Measurements from ENCODE around the gene C19orf38.

DNA sequence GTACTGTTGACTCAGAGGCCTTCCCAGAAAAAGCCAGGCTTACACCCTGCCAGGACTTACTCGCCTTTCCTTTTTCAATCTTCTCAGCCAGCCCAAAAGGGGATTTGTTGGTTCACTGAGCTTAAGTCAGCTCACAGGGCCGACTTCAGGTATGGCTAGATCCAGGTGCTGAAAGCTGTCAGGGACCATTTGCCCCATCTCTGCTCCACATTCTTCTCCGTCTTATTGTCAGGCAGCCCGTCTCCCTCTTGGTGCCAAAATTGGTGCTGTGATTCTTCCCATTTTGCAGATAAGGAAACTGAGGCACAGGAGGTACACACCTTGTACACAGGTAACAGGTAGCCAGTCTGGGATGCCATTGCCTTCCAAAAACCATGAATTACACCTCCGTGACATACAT lies 2.4 kb downstream of the C19orf38 start:
- TF ChIP-seq, protein P1, sequence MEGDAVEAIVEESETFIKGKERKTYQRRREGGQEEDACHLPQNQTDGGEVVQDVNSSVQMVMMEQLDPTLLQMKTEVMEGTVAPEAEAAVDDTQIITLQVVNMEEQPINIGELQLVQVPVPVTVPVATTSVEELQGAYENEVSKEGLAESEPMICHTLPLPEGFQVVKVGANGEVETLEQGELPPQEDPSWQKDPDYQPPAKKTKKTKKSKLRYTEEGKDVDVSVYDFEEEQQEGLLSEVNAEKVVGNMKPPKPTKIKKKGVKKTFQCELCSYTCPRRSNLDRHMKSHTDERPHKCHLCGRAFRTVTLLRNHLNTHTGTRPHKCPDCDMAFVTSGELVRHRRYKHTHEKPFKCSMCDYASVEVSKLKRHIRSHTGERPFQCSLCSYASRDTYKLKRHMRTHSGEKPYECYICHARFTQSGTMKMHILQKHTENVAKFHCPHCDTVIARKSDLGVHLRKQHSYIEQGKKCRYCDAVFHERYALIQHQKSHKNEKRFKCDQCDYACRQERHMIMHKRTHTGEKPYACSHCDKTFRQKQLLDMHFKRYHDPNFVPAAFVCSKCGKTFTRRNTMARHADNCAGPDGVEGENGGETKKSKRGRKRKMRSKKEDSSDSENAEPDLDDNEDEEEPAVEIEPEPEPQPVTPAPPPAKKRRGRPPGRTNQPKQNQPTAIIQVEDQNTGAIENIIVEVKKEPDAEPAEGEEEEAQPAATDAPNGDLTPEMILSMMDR (IDR thresholded peaks at IDR 0.05) = no peak
- no peak for TF ChIP-seq POLR2A (IDR thresholded peaks at IDR 0.05)

Measured in lower leg skin (tissue), 3 donors.